H1 (cell line): ENCODE data around the gene ILF2. TPM values are rescaled to one million over a fixed set of nuclear protein-coding genes. Genes with fewer than 3 reads are reported as not detected.
A peak's percentile ranks its signal among the peaks of the same experiment; 100 is the strongest.

Experiments
- CTCF ChIA-PET: fragments of 300-600 bp; sonication (Branson Sonifier 250); formaldehyde crosslinking; loops from one replicate; lab custom pipeline; 2021; ENCODE audit not compliant: partially characterized antibody; lab: Charles Lee
- POLR2A ChIA-PET: fragments of 300-600 bp; sonication (Branson Sonifier 250); formaldehyde crosslinking; loops from one replicate; lab custom pipeline; 2021; ENCODE audit warnings: inconsistent platforms; ENCODE audit not compliant: partially characterized antibody; lab: Charles Lee
- DNase-seq, 2 experiments: peaks; one replicate each; pipeline versions ENCODE4 v3.0.0 to v3.0.0-alpha.2; 2010 to 2022; ENCODE audit warnings: low spot score in 2 of 2, low read depth in 1 of 2, mixed read lengths in 1 of 2
- FAIRE-seq: peaks from 2 replicates; lab custom pipeline; 2011; peaks lifted over from hg19 to GRCh38; lab: Jason Lieb, UNC
- H2AFZ ChIP-seq: 2 replicates; pipeline ENCODE4 v1.8.1; 2012; ENCODE audit warnings: low read length, inconsistent platforms
- H2AK5ac ChIP-seq: 2 replicates; pipeline ENCODE4 v1.6.1; 2013; ENCODE audit warnings: low read depth, low read length
- H2BK120ac ChIP-seq: replicated peaks from 2 replicates; pipeline ENCODE3; 2013; ENCODE audit warnings: low read depth, low read length, inconsistent platforms
- H2BK12ac ChIP-seq: 2 replicates; pipeline ENCODE4 v1.6.1; 2013; ENCODE audit warnings: low read depth, low read length
- H2BK15ac ChIP-seq: 2 replicates; pipeline ENCODE4 v1.6.1; 2013; ENCODE audit warnings: low read length
- H2BK20ac ChIP-seq: 2 replicates; pipeline ENCODE4 v1.6.1; 2013; ENCODE audit warnings: low read length
- H2BK5ac ChIP-seq: 2 replicates; pipeline ENCODE4 v1.6.1; 2013; ENCODE audit warnings: low read depth, low read length
- H3K14ac ChIP-seq: 2 replicates; pipeline ENCODE4 v1.6.1; 2013; ENCODE audit warnings: inconsistent platforms; ENCODE audit not compliant: insufficient read length
- H3K18ac ChIP-seq: 2 replicates; pipeline ENCODE4 v1.6.1; 2013; ENCODE audit warnings: low read length; ENCODE audit errors: extremely low read depth
- H3K23ac ChIP-seq: 2 replicates; pipeline ENCODE4 v1.6.1; 2013; ENCODE audit warnings: inconsistent platforms; ENCODE audit not compliant: insufficient read length
- H3K23me2 ChIP-seq: 2 replicates; pipeline ENCODE4 v1.6.1; 2013; ENCODE audit warnings: low read depth, low read length
- H3K27ac ChIP-seq: 2 replicates; pipeline ENCODE4 v1.6.1; 2011; ENCODE audit warnings: low read depth, low read length, inconsistent platforms
- H3K27me3 ChIP-seq, 4 experiments: replicated peaks in 1 of 4; 1 replicate in 1 of 4; 2 replicates in 3 of 4; pipeline versions ENCODE4 v1.6.1 to v1.8.1; 2011 to 2013; ENCODE audit warnings: low read length in 3 of 4, mild to moderate bottlenecking in 3 of 4, inconsistent platforms in 2 of 4, mixed read lengths in 2 of 4, moderate library complexity in 1 of 4; ENCODE audit not compliant: control insufficient read depth in 3 of 4, insufficient read depth in 3 of 4; ENCODE audit errors: extremely low read depth in 1 of 4
- H3K36me3 ChIP-seq, 4 experiments: 2 replicates each; pipeline versions ENCODE4 v1.6.1 to v1.8.1; 2011 to 2013; ENCODE audit warnings: mild to moderate bottlenecking in 4 of 4, low read length in 3 of 4, moderate library complexity in 2 of 4, control low read depth in 1 of 4, inconsistent platforms in 1 of 4; ENCODE audit not compliant: insufficient read depth in 4 of 4, control insufficient read depth in 2 of 4
- H3K4ac ChIP-seq: replicated peaks from 2 replicates; pipeline ENCODE3; 2013; ENCODE audit warnings: low read length, low read depth, mixed read lengths, inconsistent platforms; ENCODE audit not compliant: insufficient read length
- H3K4me1 ChIP-seq, 4 experiments: replicated peaks in 1 of 4; 1 replicate in 1 of 4; 2 replicates in 3 of 4; pipeline versions ENCODE4 v1.6.1 to v1.8.1; 2011 to 2013; ENCODE audit warnings: low read length in 3 of 4, inconsistent platforms in 2 of 4, mixed read lengths in 1 of 4; ENCODE audit not compliant: insufficient read depth in 4 of 4, control insufficient read depth in 3 of 4
- H3K4me2 ChIP-seq, 2 experiments: 2 replicates each; pipeline versions ENCODE4 v1.6.1 to v1.8.1; 2011 to 2013; ENCODE audit warnings: low read depth in 2 of 2, low read length in 2 of 2, control low read depth in 1 of 2, inconsistent platforms in 1 of 2, mild to moderate bottlenecking in 1 of 2; ENCODE audit not compliant: insufficient read depth in 1 of 2
- H3K4me3 ChIP-seq, 4 experiments: fragments of 200-600, 300-600 bp in 1 of 4; sonication (generic), shearing (Covaris generic), sonication (Bioruptor Twin) in 1 of 4; 2 replicates each; pipeline versions ENCODE4 v1.5.1 to v1.8.1; 2011 to 2016; ENCODE audit warnings: low read length in 4 of 4, low read depth in 3 of 4, control low read depth in 2 of 4, inconsistent platforms in 2 of 4, mild to moderate bottlenecking in 2 of 4, mixed read lengths in 1 of 4, moderate library complexity in 1 of 4; ENCODE audit not compliant: insufficient read depth in 2 of 4; ENCODE audit errors: extremely low read depth in 1 of 4
- H3K56ac ChIP-seq: replicated peaks from 2 replicates; pipeline ENCODE3; 2013; ENCODE audit warnings: low read depth, mild to moderate bottlenecking, mixed read lengths, low read length, inconsistent platforms; ENCODE audit not compliant: insufficient read length
- H3K79me1 ChIP-seq: 2 replicates; pipeline ENCODE4 v1.6.1; 2013; ENCODE audit warnings: low read depth, low read length, control low read depth
- H3K79me2 ChIP-seq, 2 experiments: 2 replicates each; pipeline versions ENCODE4 v1.6.1 to v1.8.1; 2012 to 2013; ENCODE audit warnings: low read length in 2 of 2, mild to moderate bottlenecking in 2 of 2, inconsistent platforms in 1 of 2; ENCODE audit not compliant: insufficient read depth in 2 of 2, control insufficient read depth in 1 of 2
- H3K9ac ChIP-seq, 4 experiments: replicated peaks in 1 of 4; 1 replicate in 1 of 4; 2 replicates in 3 of 4; pipeline versions ENCODE4 v1.6.1 to v1.8.1; 2011 to 2013; ENCODE audit warnings: low read depth in 3 of 4, low read length in 3 of 4, control low read depth in 2 of 4, mild to moderate bottlenecking in 2 of 4, moderate library complexity in 2 of 4, inconsistent platforms in 1 of 4; ENCODE audit errors: extremely low read depth in 1 of 4
- H3K9me3 ChIP-seq, 2 experiments: 2 replicates each; pipeline versions ENCODE4 v1.6.1 to v1.8.1; 2012 to 2013; ENCODE audit warnings: mild to moderate bottlenecking in 2 of 2, moderate library complexity in 2 of 2, control low read depth in 1 of 2, inconsistent platforms in 1 of 2, low read depth in 1 of 2, low read length in 1 of 2, mixed read lengths in 1 of 2; ENCODE audit not compliant: insufficient read depth in 2 of 2
- H4K20me1 ChIP-seq, 2 experiments: replicated peaks in 1 of 2; 2 replicates each; pipeline versions ENCODE3 to v1.8.1; 2011 to 2013; ENCODE audit warnings: inconsistent platforms in 2 of 2, low read length in 2 of 2, mild to moderate bottlenecking in 1 of 2; ENCODE audit not compliant: insufficient read depth in 2 of 2, control insufficient read depth in 1 of 2
- H4K5ac ChIP-seq: 2 replicates; pipeline ENCODE4 v1.6.1; 2013; ENCODE audit warnings: low read length, low read depth, mixed read lengths, inconsistent platforms; ENCODE audit not compliant: insufficient read length
- H4K8ac ChIP-seq: 2 replicates; pipeline ENCODE4 v1.8.0; 2013; ENCODE audit warnings: mild to moderate bottlenecking, moderate library complexity, low read length, inconsistent platforms; ENCODE audit not compliant: insufficient read depth; ENCODE audit errors: extremely low read depth
- H4K91ac ChIP-seq: replicated peaks from 2 replicates; pipeline ENCODE3; 2013; ENCODE audit warnings: low read length, mixed read lengths, inconsistent platforms; ENCODE audit not compliant: insufficient read length
- CBX5 ChIP-seq: fragments of 300-800, 300-1000 bp; sonication (generic); IDR thresholded peaks from 2 replicates; pipeline ENCODE4 v1.7.1; 2016; ENCODE audit warnings: antibody characterized with exemption, low read length, low read depth
- CHD1 ChIP-seq: IDR thresholded peaks from 2 replicates; pipeline ENCODE4 v1.6.1; 2012; ENCODE audit warnings: low read depth, low read length, improper control_type of control experiment
- EGR1 ChIP-seq: IDR thresholded peaks from 2 replicates; pipeline ENCODE4 v1.6.1; 2011; ENCODE audit warnings: low read depth, low read length, borderline replicate concordance
- EP300 ChIP-seq, 2 experiments: IDR thresholded peaks; 1 replicate in 1 of 2; 2 replicates in 1 of 2; pipeline ENCODE4 v1.6.1; 2011 to 2012; ENCODE audit warnings: low read depth in 2 of 2, low read length in 2 of 2, mild to moderate bottlenecking in 2 of 2, borderline replicate concordance in 1 of 2, inconsistent platforms in 1 of 2, moderate library complexity in 1 of 2
- EZH2 ChIP-seq: fragments of 200-600 bp; sonication (generic); IDR thresholded peaks from 2 replicates; pipeline ENCODE4 v1.7.1; 2012; ENCODE audit warnings: low read depth, mild to moderate bottlenecking, moderate library complexity, low read length, inconsistent platforms; ENCODE audit not compliant: severe bottlenecking
- FOSL1 ChIP-seq: IDR thresholded peaks from 2 replicates; pipeline ENCODE4 v1.6.1; 2011; ENCODE audit warnings: mild to moderate bottlenecking, low read depth, low read length, moderate library complexity; ENCODE audit not compliant: insufficient read depth
- GABPA ChIP-seq: IDR thresholded peaks from 2 replicates; pipeline ENCODE4 v1.6.1; 2011; ENCODE audit warnings: mild to moderate bottlenecking, low read length, moderate library complexity, borderline replicate concordance; ENCODE audit not compliant: insufficient read depth
- HDAC2 ChIP-seq, 2 experiments: fragments of 300-600 bp in 1 of 2; sonication (generic) in 1 of 2; IDR thresholded peaks; 2 replicates each; pipeline ENCODE4 v1.6.1; 2011 to 2012; ENCODE audit warnings: low read depth in 2 of 2, low read length in 2 of 2, mild to moderate bottlenecking in 2 of 2, moderate library complexity in 2 of 2, borderline replicate concordance in 1 of 2, inconsistent platforms in 1 of 2
- MAFK ChIP-seq: IDR thresholded peaks from 2 replicates; pipeline ENCODE4 v1.6.1; 2012; ENCODE audit warnings: low read depth, mild to moderate bottlenecking, improper control_type of control experiment, low read length
- POLR2AphosphoS5 ChIP-seq: IDR thresholded peaks from 2 replicates; pipeline ENCODE4 v1.6.1; 2011; ENCODE audit warnings: low read depth, low read length
- SP1 ChIP-seq: IDR thresholded peaks from 2 replicates; pipeline ENCODE4 v1.6.1; 2011; ENCODE audit warnings: low read depth, low read length
- WGBS, 2 experiments: shearing (Covaris generic) in 1 of 2; methylation state at CpG; one replicate each; pipeline versions ENCODE4 v1.1.6 to v1.1.7; 2013 to 2015; ENCODE audit warnings: low lambda C conversion rate in 2 of 2, mixed read lengths in 2 of 2, inconsistent platforms in 1 of 2, low coverage in 1 of 2, missing lambda C conversion rate in 1 of 2; ENCODE audit not compliant: insufficient replicate concordance in 2 of 2, insufficient coverage in 1 of 2, insufficient read length in 1 of 2; ENCODE audit errors: extremely low coverage in 1 of 2, missing lambda C conversion rate in 1 of 2; 5-methylcytosine and 5-hydroxymethylcytosine counted together
- polyA plus RNA-seq, 7 experiments: library from polyadenylated mRNA; depleted of rRNA in 3 of 7; stranded (reverse) in 5 of 7; unstranded in 2 of 7; fragments of >200 nt in 5 of 7; fragments of 200-250 nt in 2 of 7; gene quantifications; 1 replicate in 5 of 7; 2 replicates in 1 of 7; 4 replicates in 1 of 7; pipeline versions ENCODE4 v1.2.1 to v1.2.3, GENCODE V29; 2011 to 2013; ENCODE audit warnings: missing spikeins in 2 of 7, mixed read lengths in 2 of 7
- total RNA-seq: library from RNA; stranded (reverse); fragmentation: NEBNext Ultra II Directional; extraction: Animal tissue kit (Norgen Biotek cat#: 25700); gene quantifications from 2 replicates; pipeline ENCODE4 v1.2.1, GENCODE V29; 2021
- TF ChIP-seq, protein P1 (sequence below): IDR thresholded peaks from 2 replicates; pipeline ENCODE4 v1.6.1; 2011; ENCODE audit warnings: low read depth, mild to moderate bottlenecking, low read length; ENCODE audit not compliant: insufficient read depth

Gene ILF2
- total and polyA plus RNA-seq, 2 of the 8 experiments (the other 6 are each of a cell fraction or from before 2014, with no cell fraction given): 389 to 474 TPM

DNA sequence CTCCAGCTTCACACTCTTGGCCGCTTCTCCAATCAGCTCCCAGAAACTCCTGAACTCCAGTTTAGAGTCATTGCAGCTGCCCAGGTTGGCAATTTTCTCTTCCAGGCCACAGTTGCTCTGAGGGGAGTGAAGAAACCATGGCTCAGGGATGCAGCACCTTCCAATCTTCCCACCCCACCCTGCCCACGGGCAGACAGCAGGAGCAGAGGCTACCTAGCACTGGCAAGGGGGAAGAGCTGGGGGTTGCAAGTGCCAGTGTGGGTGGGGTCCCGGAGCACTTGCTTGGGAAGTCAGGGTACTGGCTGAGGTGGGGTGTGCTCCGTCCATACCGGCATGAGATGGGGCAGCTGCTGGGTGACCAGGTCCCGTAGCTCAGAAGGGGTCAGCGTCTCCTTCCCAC lies 55.9 kb downstream of the ILF2 start:
- no peak for FAIRE-seq
- peaks cover 0 to 6% (median 0%) of the 10 kb centered on the region in 4 experiments; a peak in 4 of 8 replicates for H3K36me3 ChIP-seq
- TF ChIP-seq EP300 (IDR thresholded peaks at IDR 0.05; ENCODE audit: borderline replicate concordance in 1 of 2, low read depth in 2 of 2, low read length in 2 of 2) (no peak), CHD1 (no peak), EGR1 (no peak), FOSL1 (no peak), HDAC2 (IDR thresholded peaks at IDR 0.05; ENCODE audit: borderline replicate concordance in 1 of 2, low read depth in 2 of 2, low read length in 2 of 2) (no peak), EZH2 (no peak), POLR2AphosphoS5 (no peak), GABPA (no peak), CBX5 (no peak), MAFK (no peak), SP1 (no peak)
- TF ChIP-seq, protein P1, sequence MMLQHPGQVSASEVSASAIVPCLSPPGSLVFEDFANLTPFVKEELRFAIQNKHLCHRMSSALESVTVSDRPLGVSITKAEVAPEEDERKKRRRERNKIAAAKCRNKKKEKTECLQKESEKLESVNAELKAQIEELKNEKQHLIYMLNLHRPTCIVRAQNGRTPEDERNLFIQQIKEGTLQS: no peak

More for the DNA sequence above, 55.9 kb downstream of the ILF2 start:
- H2AK5ac ChIP-seq: no peak overlapping the region
- H3K79me2 ChIP-seq: no peaks in the 10 kb centered on the region
- no peak overlapping the region for H3K18ac ChIP-seq
- no peak overlapping the region for H3K14ac ChIP-seq
- ChIA-PET CTCF (interaction anchor here (0.8 to 15.9 kb wide), 14 partner anchors 8 to 261 kb away, joined by 3 to 224 read pairs (median 18); partner anchors contain the start of genes S100A1, S100A13, S100A2 and S100A6), POLR2A (interaction anchor here (0.8 to 15.3 kb wide), 6 partner anchors 13 to 228 kb away, joined by 3 to 261 read pairs (median 3); partner anchors contain the start of genes CHTOP, S100A1 and S100A13)
- 95% methylated on average over 7 of the region's 7 CpGs; no CpG with 5 or more reads in 1 of the 2 experiments for WGBS, 2 experiments
- peaks cover 3% of the 10 kb centered on the region for H3K23me2 ChIP-seq
- no peak overlapping the region for H3K4me3 ChIP-seq
- H3K56ac ChIP-seq: no peak overlapping the region
- no peak overlapping the region for H3K23ac ChIP-seq
- no peak for DNase-seq
- H3K27me3 ChIP-seq: no peaks in the 10 kb centered on the region; a peak in 1 of 7 replicates
- no peak overlapping the region for H3K27ac ChIP-seq
- H2BK120ac ChIP-seq: no peak overlapping the region
- H2BK5ac ChIP-seq: 0 out of 2 replicates have a peak overlapping the region, but pooled peaks have one; percentile 8
- no peak overlapping the region for H2BK12ac ChIP-seq
- H3K4me2 ChIP-seq: no peak overlapping the region
- no peak overlapping the region for H2AFZ ChIP-seq
- no peaks in the 10 kb centered on the region for H3K9me3 ChIP-seq
- no peak overlapping the region for H3K9ac ChIP-seq
- H2BK20ac ChIP-seq: no peak overlapping the region
- H4K20me1 ChIP-seq: no peaks in the 10 kb centered on the region
- no peak overlapping the region for H4K5ac ChIP-seq
- no peaks in the 10 kb centered on the region for H3K79me1 ChIP-seq
- no peak overlapping the region for H4K8ac ChIP-seq
- H2BK15ac ChIP-seq: no peak overlapping the region
- peak overlapping the region; percentile 40 for H3K4ac ChIP-seq
- peaks cover 0 to 21% (median 11%) of the 10 kb centered on the region in 4 experiments; a peak in 6 of 7 replicates for H3K4me1 ChIP-seq
- peak overlapping the region; percentile 27 for H4K91ac ChIP-seq
